ENCODE results near the gene IFI35. TPM values are rescaled to one million over a fixed set of nuclear protein-coding genes. Genes with fewer than 3 reads are reported as not detected.
A peak's percentile ranks its signal among the peaks of the same experiment; 100 is the strongest.

IFI35 gene
- total and polyA plus RNA-seq, 9 of the 15 experiments (the other 6 are each of a cell fraction or from before 2014, with no cell fraction given): 4.4 to 13.1 (median 10.2) TPM

DNA sequence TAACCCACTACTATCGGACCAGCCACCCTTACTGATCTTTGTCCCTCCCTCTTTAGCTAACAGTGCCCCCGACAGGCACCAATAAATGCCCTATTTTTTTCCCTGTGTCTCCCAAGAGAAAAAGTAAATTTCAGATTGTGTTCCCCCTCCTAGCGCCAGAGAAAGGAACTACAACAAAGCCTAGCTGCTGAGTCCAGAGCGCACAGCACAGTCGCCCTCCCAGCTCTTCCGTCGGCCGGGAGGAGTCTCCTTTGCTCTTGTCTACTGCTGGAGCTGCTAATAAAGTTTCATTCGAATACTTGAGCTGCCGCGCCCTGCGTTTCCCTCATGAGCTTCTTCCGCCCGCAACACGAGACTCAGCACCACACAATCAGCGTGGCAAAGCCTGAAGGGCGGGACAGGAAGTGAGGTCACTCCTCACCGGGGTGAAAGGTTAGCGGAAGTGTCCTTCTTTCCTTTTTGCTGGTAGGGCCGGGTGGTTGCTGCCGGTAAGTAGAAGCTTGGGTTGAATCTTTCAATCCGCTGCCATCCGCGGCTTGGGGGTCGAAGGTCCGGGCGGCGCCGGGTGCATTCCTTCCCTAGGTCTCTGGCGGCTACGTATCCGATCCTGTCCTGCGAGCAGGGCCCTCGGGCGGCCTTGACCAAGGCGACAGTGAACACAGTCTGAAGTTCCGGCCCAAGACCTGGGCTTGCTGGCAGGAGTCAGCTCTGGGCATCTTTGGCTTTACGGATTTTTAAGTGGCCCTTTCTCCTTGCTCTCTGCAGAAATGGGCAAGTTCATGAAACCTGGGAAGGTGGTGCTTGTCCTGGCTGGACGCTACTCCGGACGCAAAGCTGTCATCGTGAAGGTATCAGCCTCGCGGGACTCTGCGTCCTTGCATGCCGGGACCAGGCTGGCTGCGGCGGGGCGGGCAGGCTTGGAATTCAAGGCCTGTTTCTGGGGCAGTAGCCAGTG is 8.3 kb upstream of the IFI35 start, which contains the start of gene RPL27 (continued):
- TF ChIP-seq ZNF316 (IDR thresholded peaks at IDR 0.05) (no peak), HDGF (IDR thresholded peaks at IDR 0.05) (no peak), ZBED1 (IDR thresholded peaks at IDR 0.05) (peak; percentile 34; the same call in 1 of the 2 replicates), CHAMP1 (IDR thresholded peaks at IDR 0.05) (no peak), NCOA1 (IDR thresholded peaks at IDR 0.05; ENCODE audit: low read depth) (peak; percentile 76; the same call in 1 of the 2 replicates), KDM5B (IDR thresholded peaks at IDR 0.05; ENCODE audit: insufficient replicate concordance, low read depth, low read length) (peak; percentile 83), PCBP2 (IDR thresholded peaks at IDR 0.05; ENCODE audit: low read depth, low read length, poor library complexity, severe bottlenecking) (no peak), SAFB (IDR thresholded peaks at IDR 0.05; ENCODE audit: borderline replicate concordance, low read depth, low read length) (no peak), KLF10 (CRISPR knock-in tag; IDR thresholded peaks at IDR 0.05) (no peak), ZSCAN32 (CRISPR knock-in tag; IDR thresholded peaks at IDR 0.05) (no peak), TAL1 (IDR thresholded peaks at IDR 0.05) (no peak), SNAPC5 (CRISPR knock-in tag; IDR thresholded peaks at IDR 0.05) (no peak), CCAR2 (IDR thresholded peaks at IDR 0.05; ENCODE audit: low read depth, low read length) (peak; percentile 94; the same call in 1 of the 2 replicates), EWSR1 (IDR thresholded peaks at IDR 0.05; ENCODE audit: borderline replicate concordance, low read depth, partially characterized antibody) (no peak), RFX5 (IDR thresholded peaks at IDR 0.05; ENCODE audit: low read depth, low read length) (peak; percentile 67; the same call in 1 of the 2 replicates), SAP30 (IDR thresholded peaks at IDR 0.05; ENCODE audit: borderline replicate concordance, insufficient read depth, low read depth, low read length, poor library complexity, severe bottlenecking) (no peak), DNMT1 (IDR thresholded peaks at IDR 0.05) (no peak), BCLAF1 (IDR thresholded peaks at IDR 0.05; ENCODE audit: borderline replicate concordance in 1 of 2, control insufficient read depth in 1 of 2, low read depth in 2 of 2, low read length in 1 of 2) (0 out of 4 replicates have a peak, but pooled peaks of 1 of the 2 experiments have one; percentile 50), RBM15 (IDR thresholded peaks at IDR 0.05; ENCODE audit: insufficient read depth, low read length) (no peak), TRIM28 (IDR thresholded peaks at IDR 0.05) (no peak), ZC3H8 (IDR thresholded peaks at IDR 0.05) (no peak), MYNN (IDR thresholded peaks at IDR 0.05) (peak; percentile 71), MYNN (CRISPR knock-in tag; IDR thresholded peaks at IDR 0.05) (no peak)
